ENCODE measurements around the gene GNAQ.

The GNAQ gene

GRCh38 chr9:77816641-77817341, 214.8 kb downstream of the GNAQ start:
- WGBS: 98% methylated on average over 5 of the region's 6 CpGs
- no peak overlapping the region for H4K8ac ChIP-seq (ENCODE audit: low read length)
- no peaks in the 10 kb centered on the region for H3K4me1 ChIP-seq (ENCODE audit: control insufficient read depth, insufficient read depth, low read depth, low read length)
- no peaks in the 10 kb centered on the region for H3K9me3 ChIP-seq (ENCODE audit: control insufficient read depth, low read length)
- H3K23ac ChIP-seq (ENCODE audit: low read length in 2 of 2): no peak overlapping the region
- no peak overlapping the region for H2BK5ac ChIP-seq (ENCODE audit: low read depth, low read length, poor library complexity, severe bottlenecking)
- no peak overlapping the region for H2BK12ac ChIP-seq (ENCODE audit: low read length in 2 of 2)
- H3K4me2 ChIP-seq (ENCODE audit: low read length, poor library complexity, severe bottlenecking): no peak overlapping the region
- no peak overlapping the region for H2BK120ac ChIP-seq (ENCODE audit: low read depth, low read length)
- H3K4me3 ChIP-seq (ENCODE audit: insufficient read depth in 1 of 2, low read depth in 1 of 2, low read length in 2 of 2): no peak overlapping the region
- H3K36me3 ChIP-seq (ENCODE audit: control insufficient read depth in 1 of 2, insufficient read depth in 2 of 2, low read depth in 1 of 2, low read length in 2 of 2): peaks cover 0 to 21% of the 10 kb centered on the region in 2 experiments
- H3K79me1 ChIP-seq (replicated peaks; ENCODE audit: low read length, poor library complexity, severe bottlenecking): peaks cover 14% of the 10 kb centered on the region
- H3K14ac ChIP-seq (ENCODE audit: low read length in 2 of 2): no peak overlapping the region
- H3K18ac ChIP-seq (ENCODE audit: low read depth in 1 of 2, low read length in 2 of 2): no peak overlapping the region
- DNase-seq: no peak
- no peak overlapping the region for H2AFZ ChIP-seq (ENCODE audit: low read depth, low read length)
- no peak overlapping the region for H3K9ac ChIP-seq (ENCODE audit: low read length)
- H3K27ac ChIP-seq (ENCODE audit: low read length, poor library complexity, severe bottlenecking): no peak overlapping the region
- H2AK5ac ChIP-seq (ENCODE audit: low read length, severe bottlenecking): no peak overlapping the region
- H2BK15ac ChIP-seq (ENCODE audit: low read depth, poor library complexity, severe bottlenecking): no peak overlapping the region
- H3K27me3 ChIP-seq (ENCODE audit: control insufficient read depth in 1 of 2, insufficient read depth in 1 of 2, low read length in 2 of 2): no peaks in the 10 kb centered on the region
- no peak overlapping the region for H4K91ac ChIP-seq (ENCODE audit: low read length)
- no peak overlapping the region for H3K4ac ChIP-seq (ENCODE audit: low read depth in 1 of 2, low read length in 2 of 2)

- Histone ChIP-seq H3K23ac (ENCODE audit: low read length in 2 of 2) (no peak overlapping the region), H3K9me3 (ENCODE audit: control insufficient read depth, low read length) (no peaks in the 10 kb centered on the region), H2AK5ac (ENCODE audit: low read length, severe bottlenecking) (no peak overlapping the region), H3K18ac (ENCODE audit: low read depth in 1 of 2, low read length in 2 of 2) (no peak overlapping the region), H2AFZ (ENCODE audit: low read depth, low read length) (no peak overlapping the region), H2BK15ac (ENCODE audit: low read depth, poor library complexity, severe bottlenecking) (no peak overlapping the region), H3K14ac (ENCODE audit: low read length in 2 of 2) (no peak overlapping the region), H2BK12ac (ENCODE audit: low read length in 2 of 2) (no peak overlapping the region), H3K4me2 (ENCODE audit: low read length, poor library complexity, severe bottlenecking) (no peak overlapping the region), H4K8ac (ENCODE audit: low read length) (no peak overlapping the region), H3K4me3 (ENCODE audit: insufficient read depth in 1 of 2, low read depth in 1 of 2, low read length in 2 of 2) (no peak overlapping the region), H3K4ac (ENCODE audit: low read depth in 1 of 2, low read length in 2 of 2) (no peak overlapping the region), H3K4me1 (ENCODE audit: control insufficient read depth, insufficient read depth, low read depth, low read length) (no peaks in the 10 kb centered on the region), H3K27me3 (ENCODE audit: control insufficient read depth in 1 of 2, insufficient read depth in 1 of 2, low read length in 2 of 2) (no peaks in the 10 kb centered on the region), H4K91ac (ENCODE audit: low read length) (no peak overlapping the region), H3K79me1 (replicated peaks; ENCODE audit: low read length, poor library complexity, severe bottlenecking) (peaks cover 19% of the 10 kb centered on the region), H2BK5ac (ENCODE audit: low read depth, low read length, poor library complexity, severe bottlenecking) (no peak overlapping the region), H3K36me3 (ENCODE audit: control insufficient read depth in 1 of 2, insufficient read depth in 2 of 2, low read depth in 1 of 2, low read length in 2 of 2) (peaks cover 0 to 30% of the 10 kb centered on the region in 2 experiments), H3K9ac (ENCODE audit: low read length) (no peak overlapping the region), H2BK120ac (ENCODE audit: low read depth, low read length) (no peak overlapping the region), H3K27ac (ENCODE audit: low read length, poor library complexity, severe bottlenecking) (no peak overlapping the region)
- no peak for DNase-seq
- WGBS: 100% methylated on average over 2 of the region's 2 CpGs
Measured at GRCh38 chr9:77815260-77815659, 216.4 kb downstream of the GNAQ start.

- no peak overlapping the region for H2AFZ ChIP-seq (ENCODE audit: low read depth, low read length)
- H3K4me3 ChIP-seq (ENCODE audit: insufficient read depth in 1 of 2, low read depth in 1 of 2, low read length in 2 of 2): no peak overlapping the region
- no peaks in the 10 kb centered on the region for H3K9me3 ChIP-seq (ENCODE audit: control insufficient read depth, low read length)
- no peak for DNase-seq
- H3K27me3 ChIP-seq (ENCODE audit: control insufficient read depth in 1 of 2, insufficient read depth in 1 of 2, low read length in 2 of 2): no peaks in the 10 kb centered on the region
- no peak overlapping the region for H2AK5ac ChIP-seq (ENCODE audit: low read length, severe bottlenecking)
- no peaks in the 10 kb centered on the region for H3K4me1 ChIP-seq (ENCODE audit: control insufficient read depth, insufficient read depth, low read depth, low read length)
- peaks cover 0 to 30% of the 10 kb centered on the region in 2 experiments for H3K36me3 ChIP-seq (ENCODE audit: control insufficient read depth in 1 of 2, insufficient read depth in 2 of 2, low read depth in 1 of 2, low read length in 2 of 2)
- no peak overlapping the region for H3K23ac ChIP-seq (ENCODE audit: low read length in 2 of 2)
- no peak overlapping the region for H4K91ac ChIP-seq (ENCODE audit: low read length)
- no peak overlapping the region for H3K4me2 ChIP-seq (ENCODE audit: low read length, poor library complexity, severe bottlenecking)
- H2BK120ac ChIP-seq (ENCODE audit: low read depth, low read length): no peak overlapping the region
- H3K79me1 ChIP-seq (replicated peaks; ENCODE audit: low read length, poor library complexity, severe bottlenecking): peaks cover 15% of the 10 kb centered on the region
- 100% methylated on average over 1 of the region's 1 CpG for WGBS
- no peak overlapping the region for H2BK12ac ChIP-seq (ENCODE audit: low read length in 2 of 2)
- H2BK5ac ChIP-seq (ENCODE audit: low read depth, low read length, poor library complexity, severe bottlenecking): no peak overlapping the region
- H3K4ac ChIP-seq (ENCODE audit: low read depth in 1 of 2, low read length in 2 of 2): no peak overlapping the region
- no peak overlapping the region for H3K9ac ChIP-seq (ENCODE audit: low read length)
- no peak overlapping the region for H3K18ac ChIP-seq (ENCODE audit: low read depth in 1 of 2, low read length in 2 of 2)
- H2BK15ac ChIP-seq (ENCODE audit: low read depth, poor library complexity, severe bottlenecking): no peak overlapping the region
- H3K14ac ChIP-seq (ENCODE audit: low read length in 2 of 2): no peak overlapping the region
- no peak overlapping the region for H3K27ac ChIP-seq (ENCODE audit: low read length, poor library complexity, severe bottlenecking)
- no peak overlapping the region for H4K8ac ChIP-seq (ENCODE audit: low read length)
Measured at GRCh38 chr9:77811832-77812231, 219.8 kb downstream of the GNAQ start.

GRCh38 chr9:77810637-77811119, 220.9 kb downstream of the GNAQ start:
- H3K9me3 ChIP-seq (ENCODE audit: control insufficient read depth, low read length): no peaks in the 10 kb centered on the region
- H4K8ac ChIP-seq (ENCODE audit: low read length): no peak overlapping the region
- no peak overlapping the region for H3K4me3 ChIP-seq (ENCODE audit: insufficient read depth in 1 of 2, low read depth in 1 of 2, low read length in 2 of 2)
- no peak overlapping the region for H3K23ac ChIP-seq (ENCODE audit: low read length in 2 of 2)
- DNase-seq: no peak
- no peak overlapping the region for H3K9ac ChIP-seq (ENCODE audit: low read length)
- over 99% methylated on average over 3 of the region's 4 CpGs for WGBS
- H2BK12ac ChIP-seq (ENCODE audit: low read length in 2 of 2): no peak overlapping the region
- no peak overlapping the region for H2AFZ ChIP-seq (ENCODE audit: low read depth, low read length)
- H3K14ac ChIP-seq (ENCODE audit: low read length in 2 of 2): no peak overlapping the region
- no peak overlapping the region for H3K18ac ChIP-seq (ENCODE audit: low read depth in 1 of 2, low read length in 2 of 2)
- H3K36me3 ChIP-seq (ENCODE audit: control insufficient read depth in 1 of 2, insufficient read depth in 2 of 2, low read depth in 1 of 2, low read length in 2 of 2): peaks cover 0 to 30% of the 10 kb centered on the region in 2 experiments
- H3K79me1 ChIP-seq (replicated peaks; ENCODE audit: low read length, poor library complexity, severe bottlenecking): peaks cover 19% of the 10 kb centered on the region
- no peak overlapping the region for H2BK15ac ChIP-seq (ENCODE audit: low read depth, poor library complexity, severe bottlenecking)
- no peak overlapping the region for H2AK5ac ChIP-seq (ENCODE audit: low read length, severe bottlenecking)
- H3K4ac ChIP-seq (ENCODE audit: low read depth in 1 of 2, low read length in 2 of 2): no peak overlapping the region
- H3K4me1 ChIP-seq (ENCODE audit: control insufficient read depth, insufficient read depth, low read depth, low read length): no peaks in the 10 kb centered on the region
- H4K91ac ChIP-seq (ENCODE audit: low read length): no peak overlapping the region
- H3K4me2 ChIP-seq (ENCODE audit: low read length, poor library complexity, severe bottlenecking): no peak overlapping the region
- no peak overlapping the region for H2BK5ac ChIP-seq (ENCODE audit: low read depth, low read length, poor library complexity, severe bottlenecking)
- H3K27me3 ChIP-seq (ENCODE audit: control insufficient read depth in 1 of 2, insufficient read depth in 1 of 2, low read length in 2 of 2): no peaks in the 10 kb centered on the region
- no peak overlapping the region for H2BK120ac ChIP-seq (ENCODE audit: low read depth, low read length)
- H3K27ac ChIP-seq (ENCODE audit: low read length, poor library complexity, severe bottlenecking): no peak overlapping the region
